T47D (cell line): ENCODE data around the gene CDCA7.

ENCODE experiments used
- DNase-seq, 2 experiments: peaks; one replicate each; pipeline versions ENCODE4 v3.0.0 to v3.0.0-alpha.2; 2011 to 2012; ENCODE audit warnings: low read depth in 1 of 2, low spot score in 1 of 2
- JUND ChIP-seq: IDR thresholded peaks from 2 replicates; pipeline ENCODE4 v1.6.1; 2012; ENCODE audit warnings: low read depth
- in situ Hi-C: cut with HindIII; loops from 2 replicates; pipeline ENCODE4 v1.10.0; 2016; ENCODE audit warnings: low sequenced_read_pairs, low pct_unique_long_range_greater_than_20kb

The CDCA7 gene

GRCh38 chr2:173349287-173349686, 5.4 kb upstream of the CDCA7 start:
- no peak for DNase-seq
- no peak for TF ChIP-seq JUND
- in situ Hi-C loops: no loop called here

GRCh38 chr2:173350383-173350782, 4.3 kb upstream of the CDCA7 start:
- DNase-seq: no peak
- TF ChIP-seq JUND: no peak
- in situ Hi-C loops: no loop called here

DNA sequence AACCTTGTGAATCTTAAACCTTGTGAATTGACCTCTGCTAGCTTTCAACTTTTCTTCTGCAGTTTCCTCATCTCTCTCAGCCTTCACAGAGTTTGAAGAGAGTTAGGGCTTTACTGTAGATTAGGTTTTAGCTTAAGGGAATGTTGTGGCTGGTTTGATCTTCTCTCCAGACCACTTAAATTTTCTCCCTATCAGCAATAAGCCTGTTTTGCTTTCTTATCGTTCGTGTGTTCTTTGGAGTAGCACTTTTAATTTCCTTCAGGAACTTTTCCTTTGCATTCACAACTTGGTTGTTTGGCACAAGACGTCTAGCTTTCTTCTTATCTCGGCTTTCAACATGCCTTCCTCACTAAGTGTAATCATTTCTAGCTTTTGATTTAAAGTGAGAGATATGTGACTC, 2.8 kb upstream of the CDCA7 start:
- no peak for DNase-seq
- in situ Hi-C loops: no loop called here
- no peak for TF ChIP-seq JUND

DNA sequence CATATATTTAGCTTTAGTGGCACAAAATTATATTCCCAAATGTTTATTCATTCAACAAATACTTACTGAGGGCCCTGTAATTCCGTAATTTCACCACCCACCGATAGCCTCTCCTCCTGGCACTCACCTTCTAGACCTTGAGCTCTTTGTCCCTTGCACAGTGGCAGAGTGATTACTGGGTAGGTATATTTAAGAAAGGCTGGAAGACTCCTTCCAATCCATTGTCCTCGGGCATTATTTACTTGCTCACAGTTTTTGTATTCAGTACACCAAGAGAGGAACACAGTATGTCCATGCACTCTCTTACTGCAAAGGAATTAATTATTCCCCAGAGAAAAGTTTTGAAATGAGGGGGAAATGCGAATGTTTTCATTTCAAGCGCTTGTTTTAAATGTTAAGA, 1.1 kb upstream of the CDCA7 start:
- in situ Hi-C loops: no loop called here
- DNase-seq: no peak
- TF ChIP-seq JUND: no peak

DNA sequence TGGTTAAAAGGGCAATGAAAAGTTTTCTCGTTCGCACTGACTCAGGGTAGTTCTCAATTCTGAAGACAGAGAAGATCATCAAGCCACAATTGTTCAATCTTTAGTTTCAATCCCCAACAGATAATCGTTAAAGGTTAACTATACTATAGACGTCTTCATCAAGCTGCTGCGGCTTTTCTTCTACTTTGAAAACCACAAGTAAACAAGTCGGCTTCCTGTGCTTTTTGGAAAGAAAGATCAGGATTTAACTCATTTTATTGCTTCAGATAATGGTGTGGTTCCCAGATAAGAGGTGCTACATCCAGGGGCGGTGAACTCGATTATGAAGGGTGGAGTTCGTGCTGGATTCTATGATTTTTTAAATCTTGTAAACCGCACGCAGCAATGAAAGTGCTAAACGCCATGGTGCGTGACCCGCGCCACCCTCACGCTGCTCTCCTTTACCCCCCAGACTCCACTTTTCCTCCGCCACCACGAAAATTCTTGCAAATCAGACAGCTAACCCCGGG, 545 bp upstream of the CDCA7 start:
- in situ Hi-C loops: no loop called here
- DNase-seq: no peak
- TF ChIP-seq JUND: no peak

GRCh38 chr2:173355132-173355865, 627 bp downstream of the CDCA7 start:
- no peak for DNase-seq
- in situ Hi-C loops: no loop called here
- TF ChIP-seq JUND: no peak

DNA sequence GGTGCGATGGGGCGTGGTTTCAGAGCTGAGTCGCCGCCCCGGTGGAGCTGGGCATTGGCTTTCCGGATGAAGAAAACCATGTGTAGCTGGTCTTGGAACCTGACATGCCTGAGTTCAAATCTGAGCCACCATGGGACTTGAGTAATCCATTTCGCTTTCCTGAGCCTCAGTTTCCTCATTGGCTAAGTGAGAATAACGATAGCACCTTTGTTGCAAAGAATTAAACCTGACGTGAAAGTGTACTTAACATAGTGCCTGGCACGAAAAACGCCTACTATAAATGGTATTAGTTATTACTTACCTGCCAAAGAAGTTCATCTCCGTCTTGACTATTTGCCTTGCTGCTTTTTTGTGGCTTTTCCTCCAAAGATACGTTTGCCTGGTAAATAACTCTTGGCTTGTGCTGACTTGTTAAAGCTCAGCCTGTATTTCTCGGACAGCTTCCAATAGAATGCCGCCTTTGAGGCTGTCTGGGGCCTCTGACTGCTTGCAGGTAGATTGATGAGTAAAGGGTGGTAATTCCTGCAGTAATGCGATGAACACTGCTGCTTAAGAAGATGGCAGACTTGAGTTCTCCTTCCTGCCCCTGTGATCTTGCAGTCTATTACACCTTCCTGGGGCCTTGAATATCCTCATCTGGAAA, 1.3 kb downstream of the CDCA7 start:
- no peak for DNase-seq
- in situ Hi-C loops: no loop called here
- TF ChIP-seq JUND: no peak

GRCh38 chr2:173357346-173357745, 2.7 kb downstream of the CDCA7 start:
- in situ Hi-C loops: no loop called here
- DNase-seq: no peak
- TF ChIP-seq JUND: no peak

DNA sequence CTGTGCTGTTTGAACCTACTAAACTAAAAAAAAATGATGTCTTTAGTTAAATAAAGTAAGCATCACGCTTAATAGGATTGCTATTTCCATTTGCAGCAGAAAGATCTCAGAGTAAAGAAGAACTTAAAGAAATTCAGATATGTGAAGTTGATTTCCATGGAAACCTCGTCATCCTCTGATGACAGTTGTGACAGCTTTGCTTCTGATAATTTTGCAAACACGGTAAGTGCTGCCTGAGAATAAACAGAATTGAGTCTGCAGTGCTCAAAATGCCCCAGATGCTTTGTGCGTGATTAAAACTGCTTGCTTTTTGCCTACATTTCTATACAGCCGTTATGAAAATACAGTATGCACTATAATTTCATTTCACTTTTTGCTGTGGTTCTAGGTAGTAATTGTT, 3.9 kb downstream of the CDCA7 start:
- in situ Hi-C loops: no loop called here
- TF ChIP-seq JUND: no peak
- DNase-seq: no peak

DNA sequence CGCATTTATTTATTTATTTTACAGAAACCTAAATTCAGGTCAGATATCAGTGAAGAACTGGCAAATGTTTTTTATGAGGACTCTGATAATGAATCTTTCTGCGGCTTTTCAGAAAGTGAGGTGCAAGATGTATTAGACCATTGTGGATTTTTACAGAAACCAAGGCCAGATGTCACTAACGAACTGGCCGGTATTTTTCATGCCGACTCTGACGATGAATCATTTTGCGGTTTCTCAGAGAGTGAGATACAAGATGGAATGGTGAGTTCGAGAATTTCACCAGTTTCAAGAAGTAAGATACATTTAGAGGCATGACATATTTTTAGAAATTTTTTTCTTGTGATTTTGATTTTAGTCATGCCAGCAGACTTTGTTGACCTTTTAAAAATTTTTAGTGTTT, 4.6 kb downstream of the CDCA7 start:
- no peak for DNase-seq
- TF ChIP-seq JUND: no peak
- in situ Hi-C loops: no loop called here

DNA sequence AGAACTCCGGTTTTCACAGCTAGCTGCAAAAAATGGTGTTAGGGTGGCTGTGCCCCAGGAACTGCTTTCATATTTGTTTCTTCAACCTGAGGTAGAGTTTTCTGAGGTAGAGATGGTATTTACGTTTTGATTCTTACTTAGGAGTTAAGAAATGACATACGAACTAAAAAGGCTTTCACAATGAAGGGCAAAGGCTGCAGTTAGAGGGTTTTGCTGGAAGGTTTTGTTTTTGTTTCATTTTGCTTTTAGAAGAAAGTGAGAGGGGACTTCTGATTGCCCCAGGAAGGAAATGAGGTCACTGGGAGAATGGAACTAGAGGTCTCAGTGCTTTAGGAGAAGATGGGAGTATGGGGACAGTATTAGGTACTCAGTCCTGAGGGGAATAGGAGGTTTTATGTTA, 15.5 kb downstream of the CDCA7 start:
- in situ Hi-C loops: no loop called here
- no peak for DNase-seq
- no peak for TF ChIP-seq JUND

DNA sequence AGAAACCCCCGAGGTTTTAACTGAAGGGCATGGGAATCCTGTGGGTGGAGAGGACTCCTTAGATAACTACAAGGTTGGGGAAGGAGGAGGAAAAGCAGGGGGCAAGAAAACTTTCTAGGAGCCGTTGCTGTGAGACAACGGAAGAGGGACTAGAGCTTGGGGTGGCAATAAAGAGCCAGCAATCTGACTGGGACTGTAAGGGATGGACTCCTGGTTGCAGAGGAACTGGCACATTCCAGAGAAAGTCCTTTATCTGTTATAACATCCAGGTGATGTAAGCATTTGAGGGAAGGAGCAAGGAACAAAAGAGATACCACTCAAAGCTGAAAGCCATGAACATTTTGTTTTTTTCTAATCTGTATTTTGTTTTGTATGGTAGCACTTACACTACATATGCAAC, 16.4 kb downstream of the CDCA7 start:
- in situ Hi-C loops: no loop called here
- no peak for TF ChIP-seq JUND
- DNase-seq: no peak

DNA sequence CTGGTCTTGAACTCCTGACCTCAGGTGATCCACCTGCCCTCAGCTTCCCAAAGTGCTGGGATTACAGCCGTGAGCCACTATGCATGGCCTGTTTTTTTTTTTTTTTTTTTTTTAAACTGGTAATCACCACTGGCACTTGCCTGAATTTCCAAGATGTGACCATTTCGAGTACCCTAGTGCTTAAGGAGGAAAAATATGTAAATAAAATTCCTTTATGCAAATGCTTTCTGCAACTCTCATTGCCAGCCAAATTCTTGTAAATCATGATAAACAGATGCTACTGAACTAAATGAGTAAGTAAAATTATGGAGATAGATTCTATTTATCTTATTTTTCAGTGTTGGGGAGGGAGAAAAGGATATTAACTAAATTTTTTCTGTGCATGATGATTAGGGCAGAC, 18.6 kb downstream of the CDCA7 start:
- no peak for DNase-seq
- in situ Hi-C loops: no loop called here
- no peak for TF ChIP-seq JUND
